Endothelial cell of umbilical vein (primary cell): ENCODE measurements around the gene DNAH10. TPM values are rescaled to one million over a fixed set of nuclear protein-coding genes. Genes with fewer than 3 reads are reported as not detected.

Experiments used
- BruUV-seq: library from RNA; stranded (reverse); fragments of 400-500 nt; replicated peaks from 2 replicates; lab custom pipeline; 2021; lab: Mats Ljungman, UMichigan
- CTCF ChIA-PET: fragments of 300-600, 350-600 bp; sonication (Branson Sonifier 250); formaldehyde crosslinking; loops from one replicate; lab custom pipeline; 2021; ENCODE audit warnings: antibody characterized with exemption, inconsistent platforms; lab: Charles Lee
- POLR2A ChIA-PET: fragments of 300-600, 350-600 bp; sonication (Branson Sonifier 250); formaldehyde crosslinking; loops from one replicate; lab custom pipeline; 2021; ENCODE audit warnings: antibody characterized with exemption, inconsistent platforms; lab: Charles Lee
- DNase-seq: peaks from one replicate; pipeline ENCODE4 v3.0.0-alpha.2; 2011; ENCODE audit warnings: low read depth, low spot score
- FAIRE-seq: peaks from 2 replicates; lab custom pipeline; 2011; peaks lifted over from hg19 to GRCh38; lab: Jason Lieb, UNC
- H2AFZ ChIP-seq: 2 replicates; pipeline ENCODE4 v1.6.0; 2012; ENCODE audit warnings: low read depth, low read length, control low read depth, inconsistent platforms
- H3K27ac ChIP-seq: 2 replicates; pipeline ENCODE4 v1.5.1; 2011; ENCODE audit warnings: low read depth, mild to moderate bottlenecking, control low read depth, low read length, moderate library complexity; ENCODE audit not compliant: insufficient read depth
- H3K27me3 ChIP-seq, 2 experiments: 2 replicates each; pipeline versions ENCODE4 v1.6.0 to v1.6.1; 2011; ENCODE audit warnings: low read length in 2 of 2, mixed read lengths in 1 of 2; ENCODE audit not compliant: control insufficient read depth in 2 of 2, insufficient read depth in 2 of 2
- H3K36me3 ChIP-seq, 2 experiments: 2 replicates in 1 of 2; 3 replicates in 1 of 2; pipeline ENCODE4 v1.5.1; 2011; ENCODE audit warnings: low read length in 2 of 2, mild to moderate bottlenecking in 1 of 2, moderate library complexity in 1 of 2; ENCODE audit not compliant: control insufficient read depth in 2 of 2, insufficient read depth in 2 of 2; ENCODE audit errors: extremely low read depth in 1 of 2
- H3K4me1 ChIP-seq: 3 replicates; pipeline ENCODE4 v1.5.1; 2011; ENCODE audit warnings: mild to moderate bottlenecking, low read length; ENCODE audit not compliant: control insufficient read depth, insufficient read depth; ENCODE audit errors: extremely low read depth
- H3K4me2 ChIP-seq: 2 replicates; pipeline ENCODE4 v1.6.1; 2011; ENCODE audit warnings: low read length, control low read depth, mixed read lengths; ENCODE audit not compliant: insufficient read depth
- H3K4me3 ChIP-seq, 3 experiments: fragments of 200-600 bp in 1 of 3; sonication (generic), shearing (Covaris generic) in 1 of 3; replicated peaks in 1 of 3; 2 replicates each; pipeline ENCODE4 v1.5.1; 2011 to 2016; ENCODE audit warnings: control low read depth in 3 of 3, low read length in 3 of 3, mild to moderate bottlenecking in 2 of 3, inconsistent platforms in 1 of 3, low read depth in 1 of 3, moderate library complexity in 1 of 3; ENCODE audit not compliant: insufficient read depth in 1 of 3
- H3K79me2 ChIP-seq: 2 replicates; pipeline ENCODE4 v1.6.0; 2012; ENCODE audit warnings: low read length, inconsistent platforms; ENCODE audit not compliant: control insufficient read depth, insufficient read depth
- H3K9ac ChIP-seq: replicated peaks from 2 replicates; pipeline ENCODE3; 2011; ENCODE audit warnings: low read length, control low read depth; ENCODE audit not compliant: insufficient read depth; ENCODE audit errors: extremely low read depth
- H3K9me1 ChIP-seq: replicated peaks from 3 replicates; pipeline ENCODE4 v1.6.0; 2011; ENCODE audit warnings: mild to moderate bottlenecking, low read length; ENCODE audit not compliant: control insufficient read depth, insufficient read depth; ENCODE audit errors: extremely low read depth
- H3K9me3 ChIP-seq: replicated peaks from 2 replicates; pipeline ENCODE4 v1.5.1; 2012; ENCODE audit warnings: low read length, inconsistent platforms; ENCODE audit not compliant: control insufficient read depth, insufficient read depth
- H4K20me1 ChIP-seq: replicated peaks from 2 replicates; pipeline ENCODE3; 2011; ENCODE audit warnings: mild to moderate bottlenecking, low read length; ENCODE audit not compliant: control insufficient read depth, insufficient read depth; ENCODE audit errors: extremely low read depth
- EZH2 ChIP-seq: IDR thresholded peaks from 2 replicates; pipeline ENCODE4 v1.6.1; 2012; ENCODE audit warnings: borderline replicate concordance, low read depth, mild to moderate bottlenecking, moderate library complexity, low read length, inconsistent platforms; ENCODE audit not compliant: severe bottlenecking
- GATA2 ChIP-seq: IDR thresholded peaks from 2 replicates; pipeline ENCODE4 v1.7.0; 2011; ENCODE audit warnings: low read depth, mild to moderate bottlenecking, moderate library complexity, mixed read lengths, low read length; ENCODE audit not compliant: insufficient read length, insufficient read depth
- JUN ChIP-seq: IDR thresholded peaks from 2 replicates; pipeline ENCODE4 v1.6.1; 2011; ENCODE audit warnings: borderline replicate concordance, low read depth; ENCODE audit not compliant: insufficient read length, insufficient read depth
- MAX ChIP-seq: IDR thresholded peaks from 2 replicates; pipeline ENCODE4 v1.6.1; 2011; ENCODE audit not compliant: insufficient read depth, insufficient read length
- MYC ChIP-seq: IDR thresholded peaks from one replicate; pipeline ENCODE4 v1.6.1; 2011; ENCODE audit warnings: mild to moderate bottlenecking, low read depth, low read length
- POLR2A ChIP-seq: IDR thresholded peaks from 2 replicates; pipeline ENCODE4 v1.6.1; 2012; ENCODE audit warnings: low read depth, mild to moderate bottlenecking, control low read depth, low read length
- POLR2AphosphoS5 ChIP-seq: IDR thresholded peaks from 2 replicates; pipeline ENCODE4 v1.6.1; 2012; ENCODE audit warnings: low read depth, mild to moderate bottlenecking, control low read depth, low read length, moderate library complexity; ENCODE audit not compliant: insufficient read depth
- dilution Hi-C: fragments of 300-500 bp; cut with MboI; formaldehyde crosslinking; loops from one replicate; pipeline ENCODE4 v1.15.0; 2019; ENCODE audit warnings: low sequenced_read_pairs; ENCODE audit not compliant: extremely low pct_ligation_motif_present
- intact Hi-C: fragments of 100-400 bp; cut with micrococcal nuclease; formaldehyde crosslinking; loops from one replicate; pipeline ENCODE4 v1.10.0; 2022
- polyA plus RNA-seq, 4 experiments: library from polyadenylated mRNA; depleted of rRNA in 3 of 4; stranded (reverse) in 3 of 4; unstranded in 1 of 4; fragments of >200 nt; gene quantifications; 2 replicates each; pipeline versions ENCODE4 v1.2.1 to v1.2.3, GENCODE V29; 2011 to 2012; ENCODE audit warnings: missing spikeins in 1 of 4
- total RNA-seq: library from RNA; stranded (reverse); gene quantifications from 2 replicates; pipeline ENCODE4 v1.2.3, GENCODE V29; 2021
- TF ChIP-seq, protein P1 (sequence below), 2 donors: IDR thresholded peaks; 1 replicate in 1 of 2; 2 replicates in 1 of 2; pipeline ENCODE4 v1.5.1; 2011; ENCODE audit warnings: low read length in 2 of 2, mild to moderate bottlenecking in 2 of 2, moderate library complexity in 2 of 2, control low read depth in 1 of 2, inconsistent platforms in 1 of 2, low read depth in 1 of 2; ENCODE audit not compliant: insufficient read depth in 1 of 2; ENCODE audit errors: extremely low read depth in 1 of 2

Gene DNAH10
- total and polyA plus RNA-seq, 2 donors (not counting 3 experiments of a cell fraction or from before 2014, with no cell fraction given): 0.04 to 0.31 TPM

DNA sequence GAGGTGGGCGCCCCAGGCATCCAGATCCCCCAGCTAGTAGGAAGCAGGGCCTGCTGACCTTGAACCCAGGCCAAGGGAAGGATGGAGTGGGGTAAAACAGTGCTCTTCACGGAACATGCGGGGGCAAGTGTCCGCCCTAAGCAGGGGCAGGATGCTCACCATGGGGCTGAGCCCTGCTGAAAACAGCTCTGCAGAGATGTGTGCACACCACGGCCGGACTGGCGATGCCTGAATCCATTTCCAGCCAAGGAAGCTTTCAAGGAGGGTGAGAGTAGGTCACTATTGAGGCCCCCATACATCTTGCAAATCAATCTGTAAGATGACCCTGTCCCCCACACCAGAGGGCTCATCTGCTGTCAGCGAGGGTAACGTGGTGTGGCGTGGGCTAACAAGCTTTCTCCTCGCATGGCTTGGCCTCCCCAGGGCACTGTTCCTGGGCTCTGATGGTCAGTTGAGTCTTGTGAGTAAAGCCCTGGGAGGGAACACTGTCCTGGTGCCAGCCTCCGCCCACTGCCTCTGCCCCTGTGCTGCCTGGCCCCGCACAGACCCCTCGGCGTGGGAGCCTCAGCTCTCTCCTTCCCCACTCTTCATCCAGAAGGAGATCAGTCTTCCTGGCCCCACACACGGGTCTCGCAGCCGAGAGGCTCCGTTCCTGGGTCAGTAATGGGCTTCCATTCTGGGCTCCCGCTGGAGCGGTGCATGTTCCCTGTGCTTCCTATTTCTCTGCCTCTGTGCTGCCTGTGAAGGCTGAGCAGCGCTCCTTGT is 141.4 kb downstream of the DNAH10 start:
- H3K9ac ChIP-seq: no peak overlapping the region
- no peak overlapping the region for H3K4me2 ChIP-seq
- no peak overlapping the region for H3K27ac ChIP-seq
- no peak overlapping the region for H2AFZ ChIP-seq
- DNase-seq: no peak
- TF ChIP-seq POLR2AphosphoS5 (no peak), JUN (no peak)
- no peaks in the 10 kb centered on the region for H4K20me1 ChIP-seq
- no peaks in the 10 kb centered on the region for H3K36me3 ChIP-seq
- ChIA-PET POLR2A (no interaction called here), CTCF (interaction anchor here (0.8 to 4.3 kb wide), 5 partner anchors 68 to 128 kb away, joined by 3 to 133 read pairs (median 23); partner anchors contain the start of gene CCDC92)
- no peaks in the 10 kb centered on the region for H3K9me1 ChIP-seq
- no peak for FAIRE-seq
- peaks cover 4 to 8% of the 10 kb centered on the region in 2 experiments for H3K27me3 ChIP-seq
- H3K9me3 ChIP-seq: no peaks in the 10 kb centered on the region
- no peak overlapping the region for H3K4me3 ChIP-seq
- no peaks in the 10 kb centered on the region for H3K4me1 ChIP-seq
- BruUV-seq: no TSS peak
- H3K79me2 ChIP-seq: no peaks in the 10 kb centered on the region
- dilution Hi-C loops (no loop called here), intact Hi-C loops (no loop called here)

DNA sequence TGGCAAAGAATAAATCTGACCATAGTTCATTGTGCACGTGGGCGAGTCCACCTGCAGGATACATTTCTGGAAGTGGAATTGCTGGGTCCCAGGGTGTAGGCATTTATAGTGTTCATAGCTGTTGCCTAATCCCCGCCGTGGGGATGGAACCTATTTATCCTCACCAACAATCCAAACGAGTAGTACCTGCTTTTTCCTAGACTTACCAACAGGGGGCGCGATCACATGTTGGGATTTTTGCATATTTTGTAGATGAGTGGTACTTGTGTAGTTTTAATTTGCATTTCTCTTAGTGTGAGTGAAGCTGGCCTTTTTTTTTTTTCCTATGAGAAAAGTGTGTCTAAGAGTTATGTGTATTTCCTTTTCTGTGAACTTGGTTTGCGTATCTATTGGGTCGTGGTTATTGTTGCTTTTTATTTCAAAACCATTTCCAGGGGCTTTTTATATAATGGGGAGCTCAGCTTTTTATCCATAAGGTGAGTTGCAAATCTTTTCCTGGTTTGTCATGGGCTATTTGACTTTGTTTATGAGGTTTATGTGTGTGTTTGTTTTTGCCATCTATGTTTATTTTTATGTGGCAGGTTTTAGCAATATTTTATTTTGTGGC is 143.3 kb downstream of the DNAH10 start:
- H3K4me1 ChIP-seq: no peaks in the 10 kb centered on the region
- CTCF ChIA-PET: interaction anchor here (0.6 to 4.3 kb wide), 51 partner anchors 9 to 866 kb away, joined by 3 to 133 read pairs (median 5); partner anchors contain the start of gene CCDC92
- intact Hi-C loops: loop anchor here (1.0 to 5.0 kb wide), 4 partner anchors 67 to 867 kb away; partner anchors contain the start of gene CCDC92
- H3K36me3 ChIP-seq: no peaks in the 10 kb centered on the region
- H3K27ac ChIP-seq: no peak overlapping the region
- H2AFZ ChIP-seq: no peak overlapping the region
- no peaks in the 10 kb centered on the region for H3K9me3 ChIP-seq
- no peaks in the 10 kb centered on the region for H3K79me2 ChIP-seq
- no peak overlapping the region for H3K4me3 ChIP-seq
- dilution Hi-C loops: no loop called here
- TF ChIP-seq EZH2: no peak
- TF ChIP-seq GATA2: no peak
- TF ChIP-seq, protein P1, sequence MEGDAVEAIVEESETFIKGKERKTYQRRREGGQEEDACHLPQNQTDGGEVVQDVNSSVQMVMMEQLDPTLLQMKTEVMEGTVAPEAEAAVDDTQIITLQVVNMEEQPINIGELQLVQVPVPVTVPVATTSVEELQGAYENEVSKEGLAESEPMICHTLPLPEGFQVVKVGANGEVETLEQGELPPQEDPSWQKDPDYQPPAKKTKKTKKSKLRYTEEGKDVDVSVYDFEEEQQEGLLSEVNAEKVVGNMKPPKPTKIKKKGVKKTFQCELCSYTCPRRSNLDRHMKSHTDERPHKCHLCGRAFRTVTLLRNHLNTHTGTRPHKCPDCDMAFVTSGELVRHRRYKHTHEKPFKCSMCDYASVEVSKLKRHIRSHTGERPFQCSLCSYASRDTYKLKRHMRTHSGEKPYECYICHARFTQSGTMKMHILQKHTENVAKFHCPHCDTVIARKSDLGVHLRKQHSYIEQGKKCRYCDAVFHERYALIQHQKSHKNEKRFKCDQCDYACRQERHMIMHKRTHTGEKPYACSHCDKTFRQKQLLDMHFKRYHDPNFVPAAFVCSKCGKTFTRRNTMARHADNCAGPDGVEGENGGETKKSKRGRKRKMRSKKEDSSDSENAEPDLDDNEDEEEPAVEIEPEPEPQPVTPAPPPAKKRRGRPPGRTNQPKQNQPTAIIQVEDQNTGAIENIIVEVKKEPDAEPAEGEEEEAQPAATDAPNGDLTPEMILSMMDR (IDR thresholded peaks at IDR 0.05; ENCODE audit: extremely low read depth in 1 of 2, insufficient read depth in 1 of 2, low read depth in 1 of 2, low read length in 2 of 2): peak; percentile 66 to 73
- TF ChIP-seq POLR2AphosphoS5: no peak
- no peak for TF ChIP-seq MAX
- TF ChIP-seq JUN: no peak
- no peak for TF ChIP-seq MYC
- TF ChIP-seq POLR2A: no peak
- H3K27me3 ChIP-seq: peaks cover 3 to 8% of the 10 kb centered on the region in 2 experiments
- FAIRE-seq (peak; percentile 86), DNase-seq (peak; percentile 73)
- H4K20me1 ChIP-seq: no peaks in the 10 kb centered on the region
- POLR2A ChIA-PET: interaction anchor here (1.0 kb wide), 1 partner anchor 46 kb away, joined by 3 read pairs; no protein-coding TSS in a partner anchor
- BruUV-seq: no TSS peak
- no peak overlapping the region for H3K4me2 ChIP-seq
- no peaks in the 10 kb centered on the region for H3K9me1 ChIP-seq
- H3K9ac ChIP-seq: no peak overlapping the region
